Testis (tissue), 3 donors: ENCODE results near the gene VWA3B. TPM values are rescaled to one million over a fixed set of nuclear protein-coding genes. Genes with fewer than 3 reads are reported as not detected.

Experiments used
- DNase-seq: peaks from one replicate; pipeline ENCODE4 v3.0.0-alpha.2; 2019
- H3K27ac ChIP-seq, 2 donors: fragments of 200-600 bp; sonication (generic); one replicate each; pipeline ENCODE4 v1.5.1; 2019
- H3K27me3 ChIP-seq: fragments of 200-600 bp; sonication (generic); one replicate; pipeline ENCODE4 v1.5.1; 2019
- H3K36me3 ChIP-seq: fragments of 200-600 bp; sonication (generic); one replicate; pipeline ENCODE4 v1.5.1; 2017; ENCODE audit warnings: low read depth; ENCODE audit errors: missing control alignments
- H3K4me1 ChIP-seq: fragments of 200-600 bp; sonication (generic); one replicate; pipeline ENCODE4 v1.5.1; 2019
- H3K4me3 ChIP-seq, 2 donors: fragments of 200-600 bp; sonication (generic); one replicate each; pipeline ENCODE4 v1.5.1; 2017 to 2019
- H3K9me3 ChIP-seq: fragments of 200-600 bp; sonication (generic); one replicate; pipeline ENCODE4 v1.5.1; 2017
- POLR2A ChIP-seq: fragments of 450-650 bp; IDR thresholded peaks from one replicate; pipeline ENCODE4 v1.6.1; 2017; ENCODE audit warnings: antibody characterized with exemption, mild to moderate bottlenecking, moderate library complexity
- WGBS, 2 donors: methylation state at CpG; one replicate each; pipeline ENCODE4 v1.1.5; 2018; 5-methylcytosine and 5-hydroxymethylcytosine counted together
- intact Hi-C: fragments of 100-400 bp; cut with DNase I; formaldehyde crosslinking; loops from one replicate; pipeline ENCODE4 v1.15.1; 2023; ENCODE audit warnings: low total_unique reads
- polyA plus RNA-seq: library from polyadenylated mRNA; stranded (reverse); fragments of 350-450 nt; fragmentation: Illumina TruSeq; extraction: RNeasy Lipid Tissue Mini Kit (QIAGEN cat#74804); gene quantifications from one replicate; pipeline ENCODE4 v1.2.3, GENCODE V29; 2014; ENCODE audit warnings: low read depth, low replicate concordance; ENCODE audit not compliant: insufficient read depth
- total RNA-seq, 2 donors: library from RNA; depleted of rRNA; stranded (reverse); fragments of >200 nt; gene quantifications; one replicate each; pipeline ENCODE4 v1.2.3, GENCODE V29; 2016
- TF ChIP-seq, protein P1 (sequence below), 3 experiments: fragments of 450-650 bp in 2 of 3; fragments of 200-600 bp in 1 of 3; sonication (generic) in 1 of 3; IDR thresholded peaks; one replicate each; pipeline ENCODE4 v1.5.1; 2016 to 2019; ENCODE audit warnings: antibody characterized with exemption in 3 of 3, mild to moderate bottlenecking in 2 of 3, moderate library complexity in 1 of 3

VWA3B gene
- total and polyA plus RNA-seq, 3 donors from 2014 or later, result 27.0 to 118 (median 81.6) TPM

DNA sequence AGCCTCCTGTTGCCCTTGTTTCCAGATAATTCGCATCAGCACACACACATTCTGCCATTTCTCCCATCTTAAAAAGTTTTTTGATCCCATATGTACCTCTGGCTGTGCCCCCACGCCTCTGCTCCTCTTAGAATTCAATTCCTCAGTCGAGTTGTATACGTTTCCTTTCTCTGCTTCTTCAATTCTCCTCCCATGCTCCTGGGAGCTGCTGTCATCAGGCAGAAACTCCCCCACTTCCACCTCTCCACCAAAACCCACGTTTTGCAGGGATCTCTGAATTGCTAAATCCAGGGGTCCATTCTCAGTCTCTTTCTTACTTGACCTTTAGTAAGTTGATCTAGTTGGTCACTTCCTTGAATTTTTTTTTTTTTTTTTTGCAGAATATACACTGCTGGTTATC lies 98.8 kb downstream of the VWA3B start:
- Histone ChIP-seq H3K36me3 (no peaks in the 10 kb centered on the region), H3K27ac (no peak overlapping the region), H3K4me3 (no peak overlapping the region), H3K4me1 (no peaks in the 10 kb centered on the region), H3K9me3 (no peaks in the 10 kb centered on the region), H3K27me3 (no peaks in the 10 kb centered on the region)
- 67 to 68% methylated on average over 5 of the region's 5 CpGs for WGBS, 2 donors
- TF ChIP-seq, protein P1, sequence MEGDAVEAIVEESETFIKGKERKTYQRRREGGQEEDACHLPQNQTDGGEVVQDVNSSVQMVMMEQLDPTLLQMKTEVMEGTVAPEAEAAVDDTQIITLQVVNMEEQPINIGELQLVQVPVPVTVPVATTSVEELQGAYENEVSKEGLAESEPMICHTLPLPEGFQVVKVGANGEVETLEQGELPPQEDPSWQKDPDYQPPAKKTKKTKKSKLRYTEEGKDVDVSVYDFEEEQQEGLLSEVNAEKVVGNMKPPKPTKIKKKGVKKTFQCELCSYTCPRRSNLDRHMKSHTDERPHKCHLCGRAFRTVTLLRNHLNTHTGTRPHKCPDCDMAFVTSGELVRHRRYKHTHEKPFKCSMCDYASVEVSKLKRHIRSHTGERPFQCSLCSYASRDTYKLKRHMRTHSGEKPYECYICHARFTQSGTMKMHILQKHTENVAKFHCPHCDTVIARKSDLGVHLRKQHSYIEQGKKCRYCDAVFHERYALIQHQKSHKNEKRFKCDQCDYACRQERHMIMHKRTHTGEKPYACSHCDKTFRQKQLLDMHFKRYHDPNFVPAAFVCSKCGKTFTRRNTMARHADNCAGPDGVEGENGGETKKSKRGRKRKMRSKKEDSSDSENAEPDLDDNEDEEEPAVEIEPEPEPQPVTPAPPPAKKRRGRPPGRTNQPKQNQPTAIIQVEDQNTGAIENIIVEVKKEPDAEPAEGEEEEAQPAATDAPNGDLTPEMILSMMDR (IDR thresholded peaks at IDR 0.05), result no peak
- TF ChIP-seq POLR2A, result no peak
- no peak for DNase-seq
- intact Hi-C loops, result no loop called here

GRCh38 chr2:98187194-98187593 lies 100.2 kb downstream of the VWA3B start:
- H3K4me1 ChIP-seq, result no peaks in the 10 kb centered on the region
- no peak for DNase-seq
- intact Hi-C loops, result no loop called here
- no peaks in the 10 kb centered on the region for H3K9me3 ChIP-seq
- H3K27me3 ChIP-seq, result no peaks in the 10 kb centered on the region
- 87 to 94% methylated on average over 4 to 9 of the region's 9 CpGs for WGBS, 2 donors
- TF ChIP-seq POLR2A, result no peak
- TF ChIP-seq, protein P1 (IDR thresholded peaks at IDR 0.05), result no peak
- H3K4me3 ChIP-seq, result no peak overlapping the region
- no peak overlapping the region for H3K27ac ChIP-seq
- H3K36me3 ChIP-seq, result no peaks in the 10 kb centered on the region

DNA sequence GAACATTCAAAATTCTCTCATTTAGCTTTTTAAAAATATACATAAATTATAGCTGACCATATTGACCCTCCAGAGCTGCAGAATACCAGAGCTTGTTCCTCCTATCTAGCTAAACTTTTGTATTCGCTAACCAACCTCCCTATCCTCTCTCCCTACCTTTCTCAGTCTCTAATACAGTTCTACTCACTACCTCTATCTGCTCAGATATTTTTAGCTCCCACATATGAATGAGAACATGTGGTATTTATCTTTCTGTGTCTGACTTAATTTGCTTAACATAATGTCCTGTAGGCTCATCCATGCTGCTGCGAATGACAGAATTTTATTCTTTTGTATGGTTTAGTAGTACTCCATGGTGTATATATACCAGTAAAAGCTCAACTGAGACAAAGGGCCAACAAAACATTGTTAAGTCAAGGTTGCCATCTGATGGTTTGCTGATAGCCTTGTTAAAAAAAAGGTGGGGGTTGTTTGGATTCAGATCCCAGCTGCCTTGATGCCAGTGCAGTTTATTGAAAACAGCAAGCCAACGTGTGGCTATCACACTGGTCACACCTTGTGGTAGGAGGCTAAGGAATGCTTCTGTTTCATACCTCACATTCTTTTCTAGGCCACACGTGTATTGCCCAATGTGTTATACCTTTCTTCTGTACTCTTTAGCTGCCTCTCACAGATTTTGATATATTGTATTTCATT lies 101.5 kb downstream of the VWA3B start:
- no peaks in the 10 kb centered on the region for H3K27me3 ChIP-seq
- H3K36me3 ChIP-seq, result no peaks in the 10 kb centered on the region
- no peak overlapping the region for H3K4me3 ChIP-seq
- intact Hi-C loops, result no loop called here
- no peak overlapping the region for H3K27ac ChIP-seq
- no peaks in the 10 kb centered on the region for H3K4me1 ChIP-seq
- no peak for TF ChIP-seq POLR2A
- TF ChIP-seq, protein P1 (IDR thresholded peaks at IDR 0.05), result no peak
- no peaks in the 10 kb centered on the region for H3K9me3 ChIP-seq
- DNase-seq, result no peak
- WGBS, 2 donors, result 79 to 86% methylated on average over 4 of the region's 4 CpGs

- H3K27ac ChIP-seq, result no peak overlapping the region
- no peak for TF ChIP-seq POLR2A
- TF ChIP-seq, protein P1 (IDR thresholded peaks at IDR 0.05), result no peak
- intact Hi-C loops, result no loop called here
- WGBS, 2 donors, result 58 to 60% methylated on average over 5 of the region's 5 CpGs
- no peaks in the 10 kb centered on the region for H3K4me1 ChIP-seq
- H3K27me3 ChIP-seq, result no peaks in the 10 kb centered on the region
- no peaks in the 10 kb centered on the region for H3K9me3 ChIP-seq
- H3K4me3 ChIP-seq, result no peak overlapping the region
- H3K36me3 ChIP-seq, result no peaks in the 10 kb centered on the region
- DNase-seq, result no peak
These were observed 104.9 kb downstream of the VWA3B start for GRCh38 chr2:98191883-98192282.

DNA sequence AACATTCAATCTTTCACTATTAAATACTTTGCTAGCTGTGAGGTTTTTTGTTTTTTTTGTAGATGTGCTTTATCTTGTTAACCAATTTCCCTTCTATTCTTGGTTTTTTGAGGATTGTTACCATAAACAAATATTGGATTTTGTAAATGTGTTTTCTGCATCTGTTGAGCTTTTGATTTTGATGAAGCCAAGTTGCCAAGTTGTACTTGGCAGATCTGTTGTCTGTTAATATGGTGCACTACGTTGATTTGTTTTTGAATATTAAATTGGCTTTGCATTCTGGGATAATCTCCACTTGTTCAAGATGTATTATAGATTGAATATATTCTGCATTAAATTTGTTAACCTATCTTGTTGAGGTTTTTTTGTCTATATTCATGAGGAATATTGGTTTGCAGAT lies 114.6 kb downstream of the VWA3B start:
- Histone ChIP-seq H3K9me3 (no peaks in the 10 kb centered on the region), H3K4me1 (no peaks in the 10 kb centered on the region), H3K27ac (no peak overlapping the region), H3K27me3 (no peaks in the 10 kb centered on the region), H3K4me3 (no peak overlapping the region), H3K36me3 (no peaks in the 10 kb centered on the region)
- TF ChIP-seq, protein P1 (IDR thresholded peaks at IDR 0.05), result no peak
- no peak for TF ChIP-seq POLR2A
- WGBS, 2 donors, result 70 to 83% methylated on average over 1 of the region's 1 CpG
- DNase-seq, result no peak
- intact Hi-C loops, result no loop called here
